AG09319 (cell line): ENCODE data around the gene IFNGR2.

ENCODE experiments used
- DNase-seq: peaks from one replicate; pipeline ENCODE4 v3.0.0-alpha.2; 2010; ENCODE audit warnings: low read depth; ENCODE audit errors: extremely low read depth
- CTCF ChIP-seq: IDR thresholded peaks from 2 replicates; pipeline ENCODE4 v1.5.1; 2011; ENCODE audit warnings: low read depth, mild to moderate bottlenecking, inconsistent platforms, low read length, moderate library complexity

IFNGR2 gene

GRCh38 chr21:33370305-33370704 is 32.9 kb upstream of the IFNGR2 start:
- no peak for TF ChIP-seq CTCF
- no peak for DNase-seq

GRCh38 chr21:33371366-33371765 is 31.8 kb upstream of the IFNGR2 start:
- TF ChIP-seq CTCF, result no peak
- no peak for DNase-seq

GRCh38 chr21:33372582-33372981 is 30.6 kb upstream of the IFNGR2 start:
- DNase-seq, result no peak
- no peak for TF ChIP-seq CTCF

DNA sequence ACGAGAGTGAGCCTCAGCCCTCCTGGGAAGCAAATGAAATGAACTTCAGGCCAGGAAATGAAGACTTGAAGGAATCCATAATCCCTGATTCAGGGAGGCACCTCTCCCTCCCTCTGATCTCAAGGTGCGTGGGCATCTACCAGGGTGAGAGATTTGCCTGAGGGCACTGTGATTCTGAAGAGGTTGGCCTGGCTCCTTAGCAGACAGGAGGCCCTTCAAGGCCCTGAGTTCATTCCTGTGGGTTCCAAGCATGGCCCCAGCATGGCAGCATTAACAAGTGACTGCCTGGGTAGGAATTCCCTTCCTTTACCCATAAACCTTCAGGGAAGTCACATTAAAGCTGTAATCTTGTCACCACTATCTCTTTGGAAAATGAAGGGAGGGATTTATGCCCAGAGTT is 29.8 kb upstream of the IFNGR2 start:
- TF ChIP-seq CTCF, result no peak
- no peak for DNase-seq

DNA sequence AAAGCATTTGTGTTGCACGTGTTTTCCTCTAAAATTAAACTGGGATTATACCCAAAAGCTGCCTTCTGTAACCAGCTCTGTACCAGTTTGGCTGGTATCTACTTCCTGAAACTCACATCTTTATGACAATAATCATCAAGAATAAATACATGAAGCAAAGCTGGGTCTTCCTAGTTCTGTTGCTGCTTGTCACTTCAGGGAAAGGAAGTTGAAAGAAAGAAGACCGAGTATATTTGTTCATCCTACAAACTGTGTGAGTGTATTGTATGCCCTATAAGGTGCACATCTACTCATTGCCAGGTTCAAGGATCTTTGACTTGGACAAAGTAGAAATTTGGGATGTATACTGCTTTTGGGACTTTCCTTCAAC is 29.1 kb upstream of the IFNGR2 start:
- DNase-seq, result no peak

GRCh38 chr21:33374450-33375096 is 28.6 kb upstream of the IFNGR2 start:
- no peak for DNase-seq
- peak; percentile 62 for TF ChIP-seq CTCF

More for the DNA sequence above, 29.1 kb upstream of the IFNGR2 start:
- TF ChIP-seq CTCF, result no peak

DNA sequence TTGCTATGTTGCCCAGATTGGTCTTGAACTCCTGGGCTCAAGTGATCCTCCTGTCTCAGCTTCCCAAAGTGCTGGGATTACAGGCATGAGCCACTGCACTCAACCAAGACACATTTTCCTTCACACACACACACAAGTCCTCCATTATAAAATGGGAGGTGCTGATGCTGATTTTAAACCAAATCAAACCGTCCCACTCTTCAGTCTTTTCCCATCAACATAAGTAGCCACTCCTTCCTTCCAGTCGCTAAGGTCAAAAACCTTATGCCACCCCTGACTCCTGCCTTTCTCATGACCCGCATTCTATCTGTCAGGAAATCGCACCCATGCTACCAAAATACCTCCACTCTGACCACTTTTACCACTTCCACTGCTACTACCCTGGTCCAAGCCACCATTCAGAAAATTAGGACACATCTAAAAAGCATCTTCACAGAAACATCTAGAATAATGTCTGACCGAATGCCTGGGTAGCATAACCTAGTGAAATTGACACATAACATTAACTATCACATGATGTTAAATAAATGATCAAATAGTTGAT is 28.0 kb upstream of the IFNGR2 start:
- no peak for TF ChIP-seq CTCF
- DNase-seq, result no peak
